Stimulated activated CD4-positive, alpha-beta T cell treated with anti-CD3 and anti-CD28 coated beads, Interleukin-4, amount 100 ng/mL, for 48 hours (primary cell): ENCODE results near the gene FARS2.

ENCODE experiments used
- DNase-seq, 2 donors: peaks; one replicate each; pipeline ENCODE4 v3.0.0-alpha.2; 2020; ENCODE audit warnings: low read depth in 2 of 2

Gene FARS2

DNA sequence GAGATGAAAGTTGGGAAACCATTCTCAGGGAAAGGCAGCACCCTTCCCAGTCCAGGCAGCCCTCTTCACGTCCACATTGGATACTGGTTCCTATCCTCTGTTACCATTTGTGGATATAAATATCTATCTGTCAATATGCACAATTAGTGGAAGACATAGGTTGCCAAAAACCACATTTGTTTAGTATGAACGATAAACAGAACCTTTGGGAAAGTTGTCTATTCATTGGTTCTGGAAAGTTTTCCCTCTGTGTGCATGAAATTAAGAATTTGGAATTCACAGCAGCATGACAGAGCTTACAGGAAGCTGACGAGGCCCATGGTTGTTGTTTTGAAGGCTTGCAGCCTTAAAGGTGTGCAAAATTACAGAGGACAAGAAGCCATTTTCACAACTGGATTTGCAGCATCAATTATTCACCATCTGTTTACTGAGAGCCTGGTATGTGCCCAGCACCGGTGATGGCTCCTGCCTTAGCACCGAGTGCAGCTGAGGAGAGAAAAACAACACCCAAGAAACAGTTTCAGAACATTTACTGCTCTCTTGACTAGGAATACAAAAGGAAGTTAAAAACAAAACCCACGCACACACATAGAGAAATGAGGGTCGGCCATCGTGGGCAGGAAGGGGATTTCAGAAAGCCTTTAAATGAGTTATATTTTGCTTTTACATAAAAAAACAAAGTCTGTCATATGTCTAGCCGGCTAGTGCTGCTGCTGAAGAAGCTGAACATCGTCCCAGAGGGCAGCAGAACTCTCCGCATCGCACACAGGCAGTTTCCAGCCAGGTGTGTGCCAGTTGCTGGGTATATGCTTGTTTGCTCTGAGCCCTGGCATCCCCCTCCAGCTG is 319.6 kb downstream of the FARS2 start:
- DNase-seq: no peak

DNA sequence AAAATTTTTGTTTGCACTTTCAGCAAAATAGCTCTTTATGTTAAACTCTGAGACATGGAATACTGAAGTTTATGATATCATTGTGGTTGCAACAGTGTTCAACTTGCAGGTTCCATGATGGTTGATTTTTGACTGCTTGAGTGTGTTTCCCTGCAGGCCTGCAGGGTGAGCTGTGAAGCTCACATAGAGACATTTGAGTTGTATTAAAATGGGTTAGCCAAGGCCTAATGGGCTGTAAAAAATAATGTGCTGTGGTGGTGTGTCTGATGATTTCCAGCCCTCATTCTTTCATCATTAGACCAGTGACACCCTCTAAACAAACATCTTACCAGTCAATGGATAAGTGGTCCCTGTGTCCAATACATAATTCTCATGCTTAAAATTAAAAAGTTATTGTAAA is 321.4 kb downstream of the FARS2 start:
- no peak for DNase-seq

DNA sequence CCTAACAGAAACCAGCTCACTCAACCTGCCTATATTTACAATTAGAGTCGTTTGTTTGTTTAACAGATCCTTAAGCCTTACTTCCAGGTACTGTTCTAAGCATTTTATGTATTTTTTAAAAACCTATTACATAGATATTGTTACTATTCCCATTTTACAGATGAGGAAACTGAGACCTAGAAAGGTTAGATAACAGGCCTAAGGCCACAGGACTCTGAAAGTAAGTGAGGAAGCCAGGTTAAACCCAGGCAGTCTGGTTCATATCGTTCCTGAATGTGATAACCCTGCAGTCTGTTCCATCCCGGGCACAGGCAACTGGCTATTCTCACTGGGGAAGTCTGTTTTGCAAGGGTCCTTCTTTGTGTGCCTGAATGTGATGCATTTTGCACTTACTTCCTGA is 322.2 kb downstream of the FARS2 start:
- DNase-seq: no peak

DNA sequence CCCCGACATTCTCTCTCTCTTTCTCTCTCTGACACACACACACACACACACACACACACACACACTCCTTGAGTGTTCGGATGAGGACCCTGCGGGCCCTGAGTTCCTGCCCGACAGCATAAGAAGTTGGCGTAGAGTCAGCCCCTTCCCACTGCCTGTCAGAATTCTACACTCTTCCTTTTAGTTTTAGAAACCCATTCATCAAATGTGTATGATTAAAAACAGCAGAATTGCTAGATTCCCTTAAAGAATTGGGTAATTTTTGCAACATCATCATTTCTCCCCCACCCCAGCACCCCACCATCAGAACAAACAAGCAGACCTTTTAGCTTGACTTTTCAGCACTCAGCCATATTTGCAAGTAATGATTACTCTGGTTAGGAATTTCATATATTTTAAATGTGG is 322.8 kb downstream of the FARS2 start:
- DNase-seq: no peak

DNA sequence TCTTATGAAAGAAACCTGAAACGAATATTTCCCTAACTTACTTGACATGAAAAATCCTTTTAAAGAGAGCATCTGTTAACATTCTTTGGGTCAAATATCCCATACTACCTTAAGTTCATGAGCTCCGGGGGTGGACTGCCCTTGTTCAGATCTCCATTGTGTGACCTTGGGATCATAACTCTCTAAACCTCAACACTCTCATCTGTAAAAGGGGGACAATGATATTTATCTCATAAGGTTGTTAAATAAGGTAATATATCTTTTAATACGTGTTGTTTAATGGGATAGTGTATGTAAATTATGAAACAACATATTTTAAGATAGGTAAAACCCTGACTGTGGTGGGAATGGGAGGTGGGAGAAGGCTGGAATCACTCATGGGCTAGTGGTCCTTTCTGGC is 326.3 kb downstream of the FARS2 start:
- DNase-seq: no peak

DNA sequence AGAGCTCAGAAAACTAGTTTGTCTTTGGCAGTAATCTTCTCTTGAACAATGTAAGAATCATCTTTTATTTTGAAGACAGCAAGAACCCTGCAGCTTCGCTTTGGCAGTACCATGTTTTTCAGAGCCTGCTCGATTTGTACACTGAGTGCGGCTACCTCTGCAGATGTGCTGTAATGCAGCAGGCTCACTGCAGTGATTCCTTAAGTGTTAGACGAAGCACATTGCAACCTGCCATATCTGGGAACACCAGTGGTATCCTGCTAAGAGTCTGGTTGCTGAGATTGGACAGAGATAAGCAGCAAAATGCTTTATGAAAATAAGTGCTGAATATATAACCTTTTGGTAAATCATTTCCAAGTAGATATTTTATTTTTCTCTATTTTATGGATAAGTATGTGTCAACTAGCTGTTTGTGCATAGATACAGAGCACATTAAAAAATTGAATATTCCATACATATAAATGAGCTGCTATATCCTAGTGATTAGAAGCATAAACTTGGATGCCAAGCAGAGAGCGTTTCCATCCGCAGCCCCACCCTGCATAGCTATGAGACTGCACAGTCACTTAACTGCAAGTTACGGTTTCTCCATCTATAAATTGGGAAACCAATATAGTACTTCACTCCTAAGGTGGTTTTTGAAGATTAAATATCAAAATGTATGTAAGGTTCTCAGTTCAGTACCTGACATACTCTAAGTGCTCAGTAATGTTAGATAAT is 328.3 kb downstream of the FARS2 start:
- no peak for DNase-seq

DNA sequence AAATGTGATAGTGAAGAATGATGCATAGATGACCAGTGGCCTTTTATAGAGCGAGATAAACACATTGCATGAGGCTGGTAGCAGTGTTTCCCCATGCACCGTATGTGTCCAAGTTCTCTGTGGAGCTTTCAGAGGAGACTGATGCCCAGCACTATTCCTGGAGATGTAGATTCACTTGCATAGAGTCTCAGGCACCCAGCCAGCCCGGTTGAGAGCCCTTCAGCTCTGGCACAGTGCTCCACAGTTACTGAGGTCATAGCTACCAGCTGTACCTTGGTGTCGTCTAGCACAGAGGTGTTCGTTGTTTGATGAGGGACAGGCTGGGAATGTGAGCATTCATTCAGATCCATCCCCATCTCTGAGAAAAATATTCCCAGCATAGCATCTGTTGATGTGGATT is 328.9 kb downstream of the FARS2 start:
- no peak for DNase-seq

DNA sequence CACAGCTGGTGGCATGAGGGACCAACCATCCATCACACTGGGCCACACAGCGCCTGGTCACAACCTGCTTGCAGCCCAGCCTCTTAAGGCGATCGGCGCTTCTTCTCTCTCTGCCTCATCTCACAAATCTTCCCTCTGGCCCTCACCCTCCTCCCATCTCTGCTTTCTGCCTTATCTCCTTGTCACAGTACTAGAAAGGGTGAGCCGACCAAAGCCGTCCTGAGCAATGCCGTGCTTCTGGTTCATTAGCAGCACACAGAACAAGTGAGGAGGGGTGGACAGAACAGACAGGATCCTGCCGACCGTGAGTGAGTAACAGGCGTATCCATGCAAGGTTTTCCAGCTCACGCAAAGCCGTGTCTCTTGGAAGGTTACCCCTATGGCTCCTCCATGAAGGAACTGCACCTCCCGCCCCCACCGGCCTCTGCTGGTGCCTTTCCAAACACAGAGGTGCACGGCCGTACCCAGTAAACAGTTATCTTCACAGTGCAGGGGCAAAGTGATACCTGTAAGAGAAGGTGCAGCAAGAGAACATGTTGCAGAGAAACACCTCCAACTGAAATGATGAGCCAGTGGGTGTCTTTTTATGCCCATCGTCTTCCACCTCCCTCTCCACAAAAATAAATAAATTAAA is 331.7 kb downstream of the FARS2 start:
- DNase-seq: no peak

DNA sequence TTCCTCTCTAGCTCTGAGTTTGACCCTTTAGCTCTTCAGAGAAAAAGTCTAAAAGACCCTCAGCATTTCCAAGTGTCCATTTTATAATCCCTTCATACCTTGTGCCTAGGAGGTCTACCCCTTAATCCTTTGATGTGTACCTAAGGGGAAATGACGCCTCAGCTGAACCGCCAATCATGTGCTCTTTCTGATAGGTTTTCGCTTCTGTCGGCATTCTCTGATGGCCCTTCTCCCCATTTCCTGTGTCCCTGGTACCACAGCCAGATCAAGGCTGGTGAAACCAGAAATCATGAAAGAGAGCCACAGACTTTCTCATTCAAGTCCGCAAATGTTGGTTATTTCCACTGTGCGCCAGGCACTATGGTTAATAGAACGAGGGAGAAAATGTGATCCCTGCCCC is 333.9 kb downstream of the FARS2 start:
- DNase-seq: no peak

DNA sequence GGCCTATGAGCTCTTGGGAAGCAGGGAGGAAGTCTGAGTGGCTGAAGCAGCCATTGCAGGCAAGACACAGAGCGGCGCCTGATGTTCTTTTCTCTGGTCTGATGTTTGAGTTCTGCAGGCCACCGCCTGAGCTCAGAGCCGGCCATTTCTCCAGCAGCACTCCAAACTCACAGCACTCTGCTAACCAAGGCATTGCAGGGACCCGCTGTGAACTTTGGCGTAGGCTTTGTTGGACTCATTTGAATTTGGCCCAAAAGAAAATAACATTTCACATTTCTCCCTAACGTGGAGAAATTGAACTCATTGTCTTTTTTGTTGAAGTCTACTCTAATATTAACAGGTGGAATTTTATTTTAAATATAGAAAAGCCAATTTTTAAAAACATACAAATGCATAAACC is 336.1 kb downstream of the FARS2 start:
- DNase-seq: no peak

DNA sequence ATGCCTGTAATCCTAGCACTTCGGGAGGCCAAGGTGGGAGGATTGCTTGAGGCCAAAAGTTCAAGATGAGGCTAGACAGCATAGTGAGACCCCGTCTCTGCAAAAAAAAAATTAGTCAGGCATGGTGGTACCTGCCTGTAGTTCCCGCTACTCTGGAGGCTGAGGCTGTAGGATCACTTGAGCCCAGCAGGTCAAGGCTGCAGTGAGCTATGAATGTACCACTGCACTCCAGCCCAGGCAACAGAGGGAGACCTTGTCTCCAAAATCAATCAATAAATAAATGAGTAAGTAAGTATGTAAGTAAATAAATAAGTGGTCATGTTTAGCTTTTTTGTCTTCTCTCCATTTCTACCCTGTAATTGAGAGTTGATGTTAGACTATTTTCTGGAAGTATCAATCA is 336.8 kb downstream of the FARS2 start:
- no peak for DNase-seq

DNA sequence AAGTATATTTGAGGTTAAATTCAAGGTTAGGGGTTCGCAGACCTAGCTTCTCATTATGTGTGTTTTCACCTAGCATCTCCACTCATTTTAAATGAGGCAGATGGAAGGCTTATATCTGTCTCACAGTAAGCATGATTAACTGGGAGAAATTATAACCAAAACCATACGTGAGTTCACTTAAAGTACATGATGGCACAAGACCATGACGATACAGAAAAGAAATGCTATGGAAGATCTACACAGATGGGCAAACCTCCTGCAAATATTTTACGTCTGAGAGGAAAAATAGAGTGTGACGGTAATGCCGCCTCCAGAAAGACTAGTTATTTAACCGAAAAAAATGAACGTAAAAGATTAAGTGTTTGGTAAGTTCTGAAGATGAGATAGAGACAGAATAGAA is 337.8 kb downstream of the FARS2 start:
- DNase-seq: no peak

DNA sequence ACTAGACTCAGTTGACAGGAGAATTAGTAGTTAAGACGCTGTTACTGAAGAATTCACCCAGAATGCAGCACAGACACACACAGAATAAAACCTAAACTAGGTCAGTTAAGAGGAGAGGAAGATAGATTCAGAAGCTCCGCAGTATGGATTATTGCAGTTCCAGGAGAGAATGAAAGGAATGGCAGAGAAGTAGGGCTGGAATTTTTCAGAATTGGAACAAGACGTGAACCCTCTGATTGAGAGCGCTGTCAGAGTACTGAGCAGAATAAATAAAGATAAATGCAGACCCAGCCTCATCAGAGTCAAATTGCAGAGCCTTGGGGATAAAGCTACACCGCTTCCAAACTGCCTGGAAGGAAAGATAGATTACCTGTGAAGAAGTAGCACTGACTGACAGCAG is 344.6 kb downstream of the FARS2 start:
- DNase-seq: no peak

DNA sequence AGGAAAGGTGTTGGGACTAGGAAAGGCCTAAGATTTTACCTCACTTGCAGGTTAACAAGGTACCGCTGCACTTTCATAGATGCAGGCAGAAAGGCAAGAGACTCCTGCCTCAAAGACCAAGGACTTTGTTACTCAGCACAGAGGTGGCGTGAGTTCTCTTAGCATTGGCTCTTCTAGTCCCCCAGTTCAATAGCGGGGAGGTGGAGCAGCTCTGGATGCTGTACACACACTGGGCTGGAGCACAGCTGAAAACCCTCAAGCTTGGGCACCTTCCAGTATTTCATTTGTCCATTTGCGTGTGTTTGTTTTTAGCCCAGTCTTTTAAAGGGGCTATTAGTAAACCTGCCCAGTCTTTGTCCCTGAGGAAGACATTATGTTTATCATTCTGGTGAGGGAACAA is 345.2 kb downstream of the FARS2 start:
- DNase-seq: no peak

DNA sequence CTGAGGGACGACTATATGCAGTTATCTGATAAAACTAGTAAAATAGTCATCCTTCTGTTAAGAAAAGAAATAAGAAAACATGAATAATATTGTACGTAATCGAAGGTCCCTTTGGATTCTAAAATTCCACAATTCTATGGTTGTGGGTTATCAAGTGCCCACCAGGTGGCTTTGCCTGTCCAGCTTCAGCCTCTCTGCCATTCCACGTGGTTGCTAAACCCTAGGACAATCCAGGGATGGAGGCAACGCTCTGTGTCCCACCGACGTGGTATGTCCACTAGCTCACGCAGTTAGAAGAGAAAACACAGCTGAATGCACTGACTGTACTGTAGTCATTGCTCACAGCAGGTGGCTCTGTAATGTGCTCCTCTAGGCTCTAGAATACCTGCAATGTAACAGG is 349.3 kb downstream of the FARS2 start:
- no peak for DNase-seq

DNA sequence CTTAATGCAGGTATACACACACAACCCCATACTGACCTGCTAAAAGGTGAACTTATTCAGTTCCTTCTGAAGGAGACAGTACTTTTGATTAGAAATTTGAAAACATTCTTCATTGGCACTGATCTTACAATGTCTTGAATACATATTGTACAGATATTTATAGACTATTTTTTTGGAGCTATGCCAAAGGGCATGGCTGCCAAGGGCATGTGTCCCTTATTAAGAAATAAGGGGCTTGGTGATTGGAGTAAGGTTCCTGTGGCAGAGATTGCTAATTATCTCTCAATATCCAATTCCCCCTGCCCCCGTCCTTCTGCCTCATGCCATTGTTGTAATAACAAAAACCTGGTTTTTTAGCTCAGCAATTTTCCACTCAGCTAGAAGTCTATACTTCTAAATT is 355.9 kb downstream of the FARS2 start:
- DNase-seq: no peak

DNA sequence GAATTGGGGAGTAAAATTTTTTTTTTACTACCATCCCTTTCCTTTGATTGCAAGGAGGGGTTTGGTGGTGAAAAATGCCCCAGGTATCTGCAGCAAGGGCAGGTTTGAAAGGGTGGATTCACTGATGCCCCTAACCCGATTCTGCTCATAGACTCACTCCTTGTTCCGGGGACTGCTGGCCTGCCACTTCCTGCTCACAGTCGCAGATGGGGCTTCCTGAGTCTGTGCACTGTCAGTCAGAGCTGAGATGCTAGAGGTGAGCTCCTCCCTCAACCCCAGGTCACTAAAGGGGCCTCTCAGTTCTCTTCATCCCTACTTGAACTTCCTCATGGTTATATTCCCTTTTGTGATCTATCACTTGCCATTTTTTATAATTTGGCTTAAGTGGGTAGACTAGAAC is 357.9 kb downstream of the FARS2 start:
- peak in 1 of 2 donors; percentile 4 for DNase-seq

DNA sequence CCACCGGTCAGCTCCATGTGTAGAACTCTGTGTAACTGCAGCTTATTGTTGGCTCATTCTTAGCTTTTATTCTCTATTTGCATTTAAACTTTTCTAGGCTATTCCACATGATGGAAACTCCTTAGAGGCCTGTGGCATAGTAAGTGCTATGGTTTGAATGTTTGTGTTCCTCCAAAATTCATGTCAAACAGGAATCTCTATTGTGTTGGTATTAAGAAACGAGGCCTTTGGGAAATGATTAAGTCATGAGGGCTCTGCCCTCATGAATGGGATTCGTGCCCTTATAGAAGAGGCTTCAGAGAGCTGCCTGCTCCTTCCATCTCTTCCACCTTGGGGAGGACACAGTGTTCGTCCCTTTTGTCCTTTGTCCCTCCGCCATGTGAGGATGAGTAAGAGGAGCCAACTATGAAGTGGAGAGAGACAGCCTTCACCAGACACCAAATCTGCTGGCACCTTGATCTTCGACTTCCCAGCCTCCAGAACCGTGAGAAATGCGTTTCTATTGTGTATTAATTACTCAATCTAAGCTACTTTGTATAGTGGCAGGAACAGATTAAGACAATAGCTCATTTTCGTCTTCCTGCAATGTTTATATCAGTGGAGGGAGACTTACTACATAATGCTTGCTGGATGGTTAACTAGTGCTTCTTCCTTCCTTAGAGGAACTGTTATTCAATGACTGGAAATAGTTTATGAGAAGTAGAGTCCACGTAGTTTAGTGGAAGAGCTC is 361.1 kb downstream of the FARS2 start:
- DNase-seq: no peak

DNA sequence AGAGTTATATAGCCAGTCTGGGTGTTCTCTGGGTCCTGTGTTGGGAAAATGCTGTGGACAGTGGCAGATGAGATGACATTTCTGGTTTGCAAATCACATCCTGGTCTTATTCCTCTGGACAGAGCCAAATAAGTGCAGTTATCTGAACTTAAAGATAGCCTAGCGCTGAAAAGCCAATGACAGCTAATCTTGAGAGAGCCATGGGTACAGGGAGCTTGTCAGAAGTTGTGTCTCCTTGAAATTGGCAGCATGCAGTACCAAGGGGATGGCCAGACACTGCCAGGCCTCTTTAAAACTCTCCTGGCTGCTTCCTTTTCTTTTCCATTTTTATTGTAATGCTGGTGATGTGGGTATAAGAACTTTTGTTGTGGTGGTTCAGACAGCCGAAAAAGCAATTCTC is 362.5 kb downstream of the FARS2 start:
- DNase-seq: no peak

DNA sequence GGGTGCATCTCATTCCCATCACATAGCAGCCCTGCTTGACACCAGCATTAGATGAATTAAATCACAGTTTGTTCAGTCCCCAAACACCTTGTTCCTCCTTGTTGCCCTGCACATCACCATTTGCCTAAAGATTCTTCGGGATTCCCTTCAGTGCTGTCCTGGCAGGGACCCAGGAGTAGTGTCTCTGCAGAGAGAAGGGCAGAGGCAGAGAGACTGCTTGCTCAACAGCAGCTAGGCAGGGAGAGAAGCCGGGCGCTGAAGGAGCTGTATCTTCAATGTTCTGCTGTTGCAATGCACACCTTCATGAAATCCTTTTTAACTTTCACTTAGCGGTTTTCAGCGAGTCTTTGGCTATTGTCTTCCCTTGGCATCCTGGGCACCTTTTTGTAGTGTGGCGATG is 362.9 kb downstream of the FARS2 start:
- no peak for DNase-seq

DNA sequence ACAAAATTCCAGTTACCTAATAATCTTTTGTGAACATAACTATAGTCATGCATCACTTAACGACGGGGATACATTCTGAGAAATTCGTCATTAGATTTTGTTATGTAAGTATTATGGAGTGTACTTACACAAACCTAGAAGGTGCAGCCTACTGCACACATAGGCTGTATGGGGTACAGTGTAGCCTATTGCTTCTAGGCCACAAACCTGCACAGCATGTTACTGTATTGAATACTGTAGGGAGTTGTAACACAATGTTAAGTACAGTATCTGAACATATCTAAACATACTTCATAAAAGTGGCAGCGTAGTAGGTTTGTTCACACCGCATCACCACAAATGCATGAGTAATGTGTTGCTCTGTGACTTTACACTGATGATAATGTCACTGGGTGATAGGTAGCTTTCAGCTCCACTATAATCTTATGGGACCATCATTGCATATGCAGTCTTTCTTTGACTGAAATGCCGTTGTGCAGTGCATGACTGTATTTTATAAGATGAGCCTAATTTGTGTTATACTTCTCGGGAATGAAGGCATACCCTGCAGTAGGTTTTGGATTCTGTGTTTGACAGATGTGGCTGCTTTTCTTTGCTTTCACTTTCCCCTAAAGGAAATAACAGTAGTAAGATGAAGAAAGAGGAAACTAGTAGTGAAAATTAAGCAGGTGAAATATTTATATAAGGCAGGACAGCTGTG is 365.6 kb downstream of the FARS2 start:
- peak in 1 of 2 donors; percentile 1 for DNase-seq

DNA sequence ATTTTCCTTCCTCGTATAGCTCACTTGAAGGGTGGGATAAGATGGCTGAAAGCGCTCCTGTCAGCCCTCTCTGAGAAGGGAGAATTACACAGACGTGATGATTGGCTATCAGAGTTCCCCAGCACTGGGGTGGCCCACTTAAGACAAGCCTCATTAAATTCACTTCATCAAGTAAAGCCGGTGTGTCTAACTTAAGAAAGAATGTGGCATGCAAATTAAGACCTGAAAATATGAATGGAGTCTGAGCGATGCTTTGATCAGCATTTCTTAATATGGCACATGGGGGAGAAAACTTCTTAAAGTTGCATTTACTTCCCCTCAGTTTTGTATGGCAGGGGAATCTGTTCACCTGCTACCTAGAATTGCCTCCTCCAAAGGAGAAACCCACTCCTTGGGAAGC is 369.3 kb downstream of the FARS2 start:
- no peak for DNase-seq
